K562 (cell line): Measurements from ENCODE around the gene KIRREL1. TPM values are rescaled to one million over a fixed set of nuclear protein-coding genes. Genes with fewer than 3 reads are reported as not detected.

Source experiments
- ATAC-seq: fragments of 200-7000 bp; cut with Tn5 transposase; 3 replicates; pipeline ENCODE4 v1.9.1; 2020; ENCODE audit warnings: moderate library complexity
- BruUV-seq: library from RNA; stranded (reverse); fragments of 400-500 nt; replicated peaks from 2 replicates; lab custom pipeline; 2021; lab: Mats Ljungman, UMichigan
- CTCF ChIA-PET: fragments of 300-600 bp; formaldehyde crosslinking; extraction: SDS; loops from one replicate; lab custom pipeline; 2021; ENCODE audit warnings: low intra/inter-chr PET ratio; lab: Yijun Ruan, JAX
- POLR2A ChIA-PET: fragments of 300-600, 350-650 bp; sonication (Branson Sonifier 250); formaldehyde crosslinking; extraction: SDS; loops from one replicate; lab custom pipeline; 2021; ENCODE audit warnings: antibody characterized with exemption, inconsistent platforms; lab: Yijun Ruan, JAX
- DNase-seq, 4 experiments: peaks; one replicate each; pipeline versions ENCODE4 v3.0.0 to v3.0.0-alpha.2; 2011 to 2018; ENCODE audit warnings: low spot score in 3 of 4, mixed read lengths in 3 of 4; ENCODE audit errors: extremely low read depth in 1 of 4
- FAIRE-seq: peaks from 2 replicates; lab custom pipeline; 2011; peaks lifted over from hg19 to GRCh38; lab: Jason Lieb, UNC
- H2AFZ ChIP-seq: 2 replicates; pipeline ENCODE4 v1.6.0; 2011; ENCODE audit warnings: low read depth, low read length, control low read depth, inconsistent platforms
- H3K27ac ChIP-seq: fragments of 200-600 bp; 3 replicates; pipeline ENCODE4 v1.8.0; 2011; ENCODE audit warnings: low read depth, mild to moderate bottlenecking, control low read depth, inconsistent platforms, low read length, moderate library complexity, mixed read lengths; ENCODE audit errors: extremely low read depth
- H3K27me3 ChIP-seq, 2 experiments: fragments of 300-600 bp in 1 of 2; 2 replicates in 1 of 2; 3 replicates in 1 of 2; pipeline versions ENCODE4 v1.6.0 to v1.8.0; 2011; ENCODE audit warnings: inconsistent platforms in 2 of 2, low read length in 2 of 2, mild to moderate bottlenecking in 1 of 2, mixed read lengths in 1 of 2, moderate library complexity in 1 of 2; ENCODE audit not compliant: control insufficient read depth in 2 of 2, insufficient read depth in 2 of 2
- H3K36me3 ChIP-seq: fragments of 300-600 bp; 3 replicates; pipeline ENCODE4 v1.8.0; 2011; ENCODE audit warnings: mild to moderate bottlenecking, low read length, inconsistent platforms; ENCODE audit not compliant: control insufficient read depth, insufficient read depth
- H3K4me1 ChIP-seq, 2 experiments: fragments of 200-600 bp in 1 of 2; replicated peaks in 1 of 2; 2 replicates in 1 of 2; 3 replicates in 1 of 2; pipeline versions ENCODE4 v1.5.1 to v1.8.0; 2011; ENCODE audit warnings: inconsistent platforms in 2 of 2, low read length in 2 of 2, mild to moderate bottlenecking in 1 of 2, mixed read lengths in 1 of 2, moderate library complexity in 1 of 2; ENCODE audit not compliant: control insufficient read depth in 2 of 2, insufficient read depth in 2 of 2
- H3K4me2 ChIP-seq: 2 replicates; pipeline ENCODE4 v1.6.1; 2011; ENCODE audit warnings: low read length, control low read depth, inconsistent platforms, mixed read lengths; ENCODE audit not compliant: insufficient read depth
- H3K4me3 ChIP-seq: fragments of 200-600 bp; sonication (generic), shearing (Covaris generic); 2 replicates; pipeline ENCODE4 v1.5.1; 2016; ENCODE audit warnings: control low read depth, inconsistent platforms
- H3K79me2 ChIP-seq: fragments of 200-600 bp; 3 replicates; pipeline ENCODE4 v1.8.0; 2011; ENCODE audit warnings: low read length, inconsistent platforms; ENCODE audit not compliant: control insufficient read depth, insufficient read depth
- H3K9ac ChIP-seq, 2 experiments: 2 replicates each; pipeline versions ENCODE4 v1.6.0 to v1.6.1; 2011; ENCODE audit warnings: low read depth in 2 of 2, low read length in 2 of 2, control low read depth in 1 of 2, inconsistent platforms in 1 of 2, mild to moderate bottlenecking in 1 of 2, mixed read lengths in 1 of 2; ENCODE audit not compliant: insufficient read depth in 1 of 2
- H3K9me1 ChIP-seq: one replicate; pipeline ENCODE4 v1.6.0; 2011; ENCODE audit warnings: inconsistent platforms, mild to moderate bottlenecking, low read length, moderate library complexity; ENCODE audit not compliant: control insufficient read depth, insufficient read depth
- H3K9me3 ChIP-seq: replicated peaks from 2 replicates; pipeline ENCODE4 v1.5.1; 2011; ENCODE audit warnings: low read depth, low read length, inconsistent platforms; ENCODE audit not compliant: control insufficient read depth, insufficient read depth
- H4K20me1 ChIP-seq: replicated peaks from 2 replicates; pipeline ENCODE4 v1.6.1; 2011; ENCODE audit warnings: low read length, inconsistent platforms, mixed read lengths; ENCODE audit not compliant: control insufficient read depth, insufficient read depth
- C11orf30 ChIP-seq: fragments of 450-650 bp; IDR thresholded peaks from 2 replicates; pipeline ENCODE4 v1.6.1; 2016; ENCODE audit warnings: low read depth, mild to moderate bottlenecking
- DMBX1 ChIP-seq: fragments of 250-450 bp; sonication (Bioruptor Pico); IDR thresholded peaks from 2 replicates; pipeline ENCODE4 v1.8.0; 2022; ENCODE audit warnings: inconsistent platforms, mild to moderate bottlenecking, moderate library complexity, borderline replicate concordance
- FOXA1 ChIP-seq: fragments of 450-650 bp; IDR thresholded peaks from 2 replicates; pipeline ENCODE4 v1.6.1; 2016; ENCODE audit warnings: mild to moderate bottlenecking, borderline replicate concordance
- WGBS: fragments of 100-300 bp; shearing (Covaris generic); methylation state at CpG from one replicate; pipeline ENCODE4 v1.1.6; 2016; ENCODE audit warnings: low coverage, mixed read lengths; ENCODE audit not compliant: insufficient coverage; ENCODE audit errors: missing lambda C conversion rate; 5-methylcytosine and 5-hydroxymethylcytosine counted together
- in situ Hi-C: fragments of 300-500 bp; cut with MboI; formaldehyde crosslinking; loops from 4 replicates; pipeline ENCODE4 v1.15.0; 2018; ENCODE audit warnings: inconsistent platforms, mixed read lengths
- intact Hi-C: fragments of 100-400 bp; cut with micrococcal nuclease; formaldehyde crosslinking; loops from 2 replicates; pipeline ENCODE4 v1.14.2; 2022
- polyA plus RNA-seq, 8 experiments: library from polyadenylated mRNA; depleted of rRNA in 4 of 8; stranded (reverse) in 5 of 8; unstranded in 3 of 8; fragments of >200 nt; fragmentation: Nextera tagmentation in 2 of 8; fragmentation: Illumina TruSeq in 1 of 8; extraction: Ambion mirVana in 2 of 8; extraction: Trizol in 1 of 8; gene quantifications; 2 replicates each; pipeline versions ENCODE4 v1.2.1 to v1.2.3, GENCODE V29; 2011 to 2014; ENCODE audit warnings: inconsistent platforms in 1 of 8, missing spikeins in 1 of 8
- total RNA-seq, 7 experiments: library from RNA; depleted of rRNA in 6 of 7; stranded (reverse); fragments of >200 nt in 6 of 7; fragmentation: Illumina TruSeq in 2 of 7; extraction: Trizol in 2 of 7; gene quantifications; 2 replicates each; pipeline versions ENCODE4 v1.2.1 to v1.2.3, GENCODE V29; 2011 to 2021; ENCODE audit warnings: low replicate concordance in 1 of 7
- TF ChIP-seq, protein P1 (sequence below): fragments of 450-650 bp; conservative IDR thresholded peaks from 2 replicates; pipeline ENCODE4 v1.6.1; 2016; ENCODE audit warnings: missing genetic modification characterization, low read depth, mild to moderate bottlenecking, control low read depth, missing compliant biosample characterization

The KIRREL1 gene
- total and polyA plus RNA-seq, 9 of the 15 experiments (the other 6 are each of a cell fraction or from before 2014, with no cell fraction given) = under 0.01 to 0.22 (median 0.03) TPM; not detected in 3

DNA sequence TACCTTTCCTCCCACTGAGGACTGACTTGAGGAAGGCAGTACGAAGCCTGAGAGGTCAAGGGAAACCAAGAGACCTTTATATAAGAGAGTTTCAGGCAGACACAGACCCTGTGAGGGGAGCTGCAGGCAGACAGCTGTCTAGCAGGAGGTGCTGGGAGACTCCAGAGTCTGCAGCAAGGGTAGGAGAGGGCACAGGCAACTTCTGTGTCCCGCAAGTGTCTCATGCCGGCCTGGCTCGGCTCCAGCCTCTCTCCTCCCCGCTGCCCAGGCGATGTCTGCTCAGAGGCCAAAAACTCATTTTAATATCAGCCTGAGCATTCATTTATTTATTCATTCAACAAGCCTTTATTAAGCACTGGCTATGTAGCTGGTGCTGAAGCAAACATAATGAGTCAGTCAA is 83.0 kb downstream of the KIRREL1 start:
- H3K4me1 ChIP-seq = no peaks in the 10 kb centered on the region
- H2AFZ ChIP-seq = no peak overlapping the region
- no peak overlapping the region for H3K4me3 ChIP-seq
- FAIRE-seq (no peak), ATAC-seq (no peak), DNase-seq (no peak)
- BruUV-seq = no TSS peak
- ChIA-PET POLR2A (interaction anchor here (0.7 to 1.4 kb wide), 3 partner anchors 15 to 81 kb away, joined by 3 to 4 read pairs (median 3); no protein-coding TSS in a partner anchor), CTCF (no interaction called here)
- H3K27me3 ChIP-seq = peaks cover 6 to 54% of the 10 kb centered on the region in 2 experiments; a peak in 3 of 5 replicates
- H3K9ac ChIP-seq = no peak overlapping the region; a peak in 1 of 4 replicates
- H3K4me2 ChIP-seq = no peak overlapping the region
- WGBS = 0% methylated on average over 6 of the region's 6 CpGs
- H4K20me1 ChIP-seq = peaks cover 5% of the 10 kb centered on the region; the same call in 1 of the 2 replicates
- intact Hi-C loops (no loop called here), in situ Hi-C loops (no loop called here)
- no peaks in the 10 kb centered on the region for H3K9me1 ChIP-seq
- TF ChIP-seq FOXA1 = no peak
- no peak for TF ChIP-seq C11orf30
- TF ChIP-seq, protein P1, sequence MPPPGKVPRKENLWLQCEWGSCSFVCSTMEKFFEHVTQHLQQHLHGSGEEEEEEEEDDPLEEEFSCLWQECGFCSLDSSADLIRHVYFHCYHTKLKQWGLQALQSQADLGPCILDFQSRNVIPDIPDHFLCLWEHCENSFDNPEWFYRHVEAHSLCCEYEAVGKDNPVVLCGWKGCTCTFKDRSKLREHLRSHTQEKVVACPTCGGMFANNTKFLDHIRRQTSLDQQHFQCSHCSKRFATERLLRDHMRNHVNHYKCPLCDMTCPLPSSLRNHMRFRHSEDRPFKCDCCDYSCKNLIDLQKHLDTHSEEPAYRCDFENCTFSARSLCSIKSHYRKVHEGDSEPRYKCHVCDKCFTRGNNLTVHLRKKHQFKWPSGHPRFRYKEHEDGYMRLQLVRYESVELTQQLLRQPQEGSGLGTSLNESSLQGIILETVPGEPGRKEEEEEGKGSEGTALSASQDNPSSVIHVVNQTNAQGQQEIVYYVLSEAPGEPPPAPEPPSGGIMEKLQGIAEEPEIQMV = no peak
- no peak for TF ChIP-seq DMBX1
- no peak overlapping the region for H3K27ac ChIP-seq
- H3K36me3 ChIP-seq = no peaks in the 10 kb centered on the region
- H3K9me3 ChIP-seq = no peaks in the 10 kb centered on the region
- H3K79me2 ChIP-seq = no peaks in the 10 kb centered on the region
